Endothelial cell (in vitro differentiated cells): ENCODE results near the gene IPO13. TPM values are rescaled to one million over a fixed set of nuclear protein-coding genes. Genes with fewer than 3 reads are reported as not detected.
A peak's percentile ranks its signal among the peaks of the same experiment; 100 is the strongest.

Experiments
- DNase-seq: peaks from one replicate; pipeline ENCODE4 v3.0.0; 2021; ENCODE audit warnings: low spot score
- H3K27ac Mint-ChIP-seq: one replicate; pipeline ENCODE4 v1.8.0; 2021; ENCODE audit warnings: mixed read lengths, inconsistent platforms; ENCODE audit not compliant: unreplicated experiment
- H3K27me3 Mint-ChIP-seq: one replicate; pipeline ENCODE4 v1.8.0; 2021; ENCODE audit warnings: mild to moderate bottlenecking, moderate library complexity, mixed read lengths, inconsistent platforms; ENCODE audit not compliant: unreplicated experiment
- H3K36me3 Mint-ChIP-seq: one replicate; pipeline ENCODE4 v1.8.0; 2021; ENCODE audit warnings: mild to moderate bottlenecking, low read depth, mixed read lengths, inconsistent platforms; ENCODE audit not compliant: unreplicated experiment
- H3K4me1 Mint-ChIP-seq: one replicate; pipeline ENCODE4 v1.8.0; 2021; ENCODE audit warnings: mild to moderate bottlenecking, mixed read lengths, inconsistent platforms; ENCODE audit not compliant: unreplicated experiment
- H3K4me3 Mint-ChIP-seq: one replicate; pipeline ENCODE4 v1.8.0; 2021; ENCODE audit warnings: mild to moderate bottlenecking, mixed read lengths, inconsistent platforms; ENCODE audit not compliant: unreplicated experiment
- H3K9me3 Mint-ChIP-seq: one replicate; pipeline ENCODE4 v1.8.0; 2021; ENCODE audit warnings: mixed read lengths, inconsistent platforms; ENCODE audit not compliant: unreplicated experiment
- total RNA-seq: library from RNA; stranded (reverse); fragmentation: NEBNext Ultra II Directional; extraction: Animal tissue kit (Norgen Biotek cat#: 25700); gene quantifications from one replicate; pipeline ENCODE4 v1.2.1, GENCODE V29; 2021; ENCODE audit not compliant: unreplicated experiment
- TF ChIP-seq, protein P1 (sequence below): fragments of 200-600 bp; sonication (generic); IDR thresholded peaks from one replicate; pipeline ENCODE4 v1.5.0; 2021; ENCODE audit warnings: antibody characterized with exemption; ENCODE audit not compliant: unreplicated experiment

IPO13 gene
- total RNA-seq, 1 donor from 2014 or later, result 31.5 TPM

- no peak overlapping the region for H3K27ac Mint-ChIP-seq
Observed at GRCh38 chr1:43949678-43950077, 2.9 kb downstream of the IPO13 start.

DNA sequence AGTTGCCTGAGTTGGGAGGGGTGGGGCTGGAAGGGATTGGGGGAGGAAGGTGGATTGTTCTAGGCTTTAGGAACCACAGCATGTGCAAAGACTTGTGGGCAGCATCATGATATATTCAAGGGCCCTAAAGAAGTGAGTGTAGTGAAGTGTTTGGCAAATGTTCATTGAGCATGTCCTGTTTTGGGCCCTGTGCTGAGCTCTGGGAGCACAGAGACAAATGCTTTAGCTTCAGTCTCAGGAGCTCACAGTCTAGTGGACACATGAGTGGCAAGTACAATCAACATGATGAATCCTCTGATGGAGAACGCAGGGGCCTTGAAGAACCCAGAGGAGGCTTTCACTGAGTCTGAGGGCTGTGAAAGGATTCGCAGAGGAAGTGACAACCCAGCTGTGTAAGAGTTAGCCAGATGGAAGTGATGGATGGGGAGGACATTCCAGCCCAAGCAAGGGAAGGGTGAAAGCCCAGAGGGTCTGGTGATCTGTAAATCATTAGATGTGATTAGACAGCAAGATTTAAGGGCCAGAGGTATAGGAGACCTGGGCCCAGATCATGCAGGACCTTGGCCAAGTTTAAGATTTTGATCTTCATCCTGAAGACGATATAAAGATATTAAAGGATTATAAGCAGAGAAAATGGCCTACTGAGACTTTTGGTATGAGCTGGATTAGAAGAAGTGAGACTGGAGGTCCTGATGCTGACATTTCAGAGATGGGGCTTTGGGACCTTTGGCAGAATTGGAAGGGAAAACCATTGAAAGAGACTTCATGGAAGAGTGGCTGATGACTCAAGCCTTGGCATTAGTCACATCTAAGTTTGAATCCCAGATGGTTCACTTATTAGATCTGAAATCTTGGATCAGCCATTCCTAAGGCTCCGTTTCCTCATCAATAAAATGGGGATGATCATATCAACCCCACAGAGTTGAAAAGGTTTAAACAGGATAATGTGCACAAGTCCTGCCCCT is 4.6 kb downstream of the IPO13 start:
- TF ChIP-seq, protein P1, sequence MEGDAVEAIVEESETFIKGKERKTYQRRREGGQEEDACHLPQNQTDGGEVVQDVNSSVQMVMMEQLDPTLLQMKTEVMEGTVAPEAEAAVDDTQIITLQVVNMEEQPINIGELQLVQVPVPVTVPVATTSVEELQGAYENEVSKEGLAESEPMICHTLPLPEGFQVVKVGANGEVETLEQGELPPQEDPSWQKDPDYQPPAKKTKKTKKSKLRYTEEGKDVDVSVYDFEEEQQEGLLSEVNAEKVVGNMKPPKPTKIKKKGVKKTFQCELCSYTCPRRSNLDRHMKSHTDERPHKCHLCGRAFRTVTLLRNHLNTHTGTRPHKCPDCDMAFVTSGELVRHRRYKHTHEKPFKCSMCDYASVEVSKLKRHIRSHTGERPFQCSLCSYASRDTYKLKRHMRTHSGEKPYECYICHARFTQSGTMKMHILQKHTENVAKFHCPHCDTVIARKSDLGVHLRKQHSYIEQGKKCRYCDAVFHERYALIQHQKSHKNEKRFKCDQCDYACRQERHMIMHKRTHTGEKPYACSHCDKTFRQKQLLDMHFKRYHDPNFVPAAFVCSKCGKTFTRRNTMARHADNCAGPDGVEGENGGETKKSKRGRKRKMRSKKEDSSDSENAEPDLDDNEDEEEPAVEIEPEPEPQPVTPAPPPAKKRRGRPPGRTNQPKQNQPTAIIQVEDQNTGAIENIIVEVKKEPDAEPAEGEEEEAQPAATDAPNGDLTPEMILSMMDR, result no peak
- Mint-ChIP-seq H3K27ac (no peak overlapping the region), H3K4me1 (peaks cover 7% of the 10 kb centered on the region), H3K9me3 (no peaks in the 10 kb centered on the region), H3K36me3 (peaks cover 5% of the 10 kb centered on the region), H3K4me3 (no peak overlapping the region), H3K27me3 (peaks cover 5% of the 10 kb centered on the region)
- no peak for DNase-seq

More at GRCh38 chr1:43949678-43950077, 2.9 kb downstream of the IPO13 start:
- peaks cover 5% of the 10 kb centered on the region for H3K36me3 Mint-ChIP-seq
- no peak for DNase-seq
- TF ChIP-seq, protein P1, result no peak
- H3K27me3 Mint-ChIP-seq, result peaks cover 7% of the 10 kb centered on the region
- peaks cover 7% of the 10 kb centered on the region for H3K4me1 Mint-ChIP-seq
- peak overlapping the region; percentile 39 for H3K4me3 Mint-ChIP-seq
- H3K9me3 Mint-ChIP-seq, result no peaks in the 10 kb centered on the region

DNA sequence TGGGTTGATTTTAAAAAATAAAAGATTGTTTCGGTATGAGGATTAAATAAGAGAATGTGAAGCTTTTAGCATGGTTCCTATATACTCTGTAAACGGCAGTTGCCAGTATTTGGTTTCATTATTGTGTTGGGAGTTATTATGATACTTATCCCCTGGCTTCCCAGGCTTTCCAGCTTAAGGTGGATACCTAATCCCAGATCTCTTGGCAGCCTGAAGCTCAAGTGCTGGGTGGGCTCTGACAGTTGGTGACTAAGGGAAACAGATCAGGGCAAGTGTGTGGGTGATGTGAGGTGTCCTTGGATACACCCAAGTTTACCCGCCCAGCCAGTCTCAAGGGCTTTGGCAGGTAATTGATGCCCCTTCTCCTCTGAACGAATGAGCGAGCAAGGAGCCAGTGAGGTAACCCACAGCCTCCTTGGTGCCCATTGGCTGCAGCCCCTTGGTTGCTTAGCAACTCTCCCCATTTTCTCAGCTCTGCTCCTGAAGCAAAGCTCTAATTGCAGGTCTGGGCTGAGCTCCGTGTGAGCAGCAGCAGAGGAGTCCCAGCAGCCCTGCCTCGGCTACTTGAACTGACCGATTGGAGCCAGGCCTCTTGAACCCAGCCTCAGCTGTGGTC is 6.1 kb downstream of the IPO13 start:
- TF ChIP-seq, protein P1, result no peak
- Mint-ChIP-seq H3K27me3 (peaks cover 3% of the 10 kb centered on the region), H3K36me3 (peaks cover 12% of the 10 kb centered on the region), H3K9me3 (no peaks in the 10 kb centered on the region), H3K4me3 (no peak overlapping the region), H3K27ac (no peak overlapping the region), H3K4me1 (peaks cover 3% of the 10 kb centered on the region)
- DNase-seq, result no peak

DNA sequence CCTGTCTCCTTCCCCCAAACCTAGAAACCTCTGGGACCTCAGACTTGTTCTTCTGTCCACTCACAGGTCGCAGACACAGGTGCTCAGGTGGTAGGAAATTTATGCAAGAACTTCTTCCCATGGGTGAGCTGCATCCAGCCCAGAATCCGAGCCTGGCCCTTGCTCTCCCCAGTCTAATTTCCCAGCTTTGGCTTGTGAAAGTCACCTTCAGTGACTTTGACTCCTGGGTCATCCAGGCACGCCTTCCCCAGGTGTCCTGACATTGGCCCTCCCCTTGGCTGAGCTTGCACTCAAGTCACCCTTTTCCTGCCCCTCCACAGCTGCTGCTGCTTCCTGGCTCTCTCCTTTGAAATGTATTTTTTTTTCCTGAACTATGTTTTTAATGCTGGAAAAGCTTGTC is 6.6 kb downstream of the IPO13 start:
- H3K4me1 Mint-ChIP-seq, result peaks cover 3% of the 10 kb centered on the region
- DNase-seq, result no peak
- TF ChIP-seq, protein P1, result no peak
- no peaks in the 10 kb centered on the region for H3K9me3 Mint-ChIP-seq
- peaks cover 2% of the 10 kb centered on the region for H3K27me3 Mint-ChIP-seq
- no peak overlapping the region for H3K4me3 Mint-ChIP-seq
- peaks cover 17% of the 10 kb centered on the region for H3K36me3 Mint-ChIP-seq
- H3K27ac Mint-ChIP-seq, result no peak overlapping the region

DNA sequence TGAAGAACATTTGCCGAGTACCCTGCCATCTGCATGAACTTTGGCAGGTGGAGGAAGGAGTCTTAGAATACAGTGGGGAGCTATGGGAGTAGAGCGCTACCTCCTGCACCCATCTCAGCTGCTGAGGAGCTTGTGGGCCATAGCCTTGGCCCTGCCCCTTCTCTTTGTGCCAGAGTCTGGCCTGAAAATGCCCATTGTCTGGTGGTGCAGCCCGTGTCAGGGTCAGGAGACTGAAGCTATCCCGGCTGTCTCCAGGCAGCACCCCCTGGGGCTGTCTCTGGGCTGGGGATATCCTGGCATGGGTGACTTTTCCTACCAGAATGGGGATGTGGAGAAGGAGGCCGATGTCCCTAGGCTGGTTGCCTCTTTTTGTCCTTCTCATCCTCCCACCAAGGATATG is 7.3 kb downstream of the IPO13 start:
- no peak for DNase-seq
- no peak overlapping the region for H3K27ac Mint-ChIP-seq
- TF ChIP-seq, protein P1, result no peak
- H3K27me3 Mint-ChIP-seq, result peaks cover 2% of the 10 kb centered on the region
- H3K4me3 Mint-ChIP-seq, result no peak overlapping the region
- H3K36me3 Mint-ChIP-seq, result peaks cover 22% of the 10 kb centered on the region
- H3K4me1 Mint-ChIP-seq, result peaks cover 3% of the 10 kb centered on the region
- no peaks in the 10 kb centered on the region for H3K9me3 Mint-ChIP-seq
